GM10266 (cell line): Measurements from ENCODE around the gene ADI1.

Experiments
- DNase-seq: peaks from one replicate; pipeline ENCODE4 v3.0.0; 2012; ENCODE audit errors: extremely low spot score
- TF ChIP-seq, protein P1 (sequence below): IDR thresholded peaks from 2 replicates; pipeline ENCODE4 v1.5.1; 2012; ENCODE audit warnings: mild to moderate bottlenecking, low read depth; ENCODE audit not compliant: control insufficient read depth, insufficient read depth; ENCODE audit errors: missing control alignments

Gene ADI1

DNA sequence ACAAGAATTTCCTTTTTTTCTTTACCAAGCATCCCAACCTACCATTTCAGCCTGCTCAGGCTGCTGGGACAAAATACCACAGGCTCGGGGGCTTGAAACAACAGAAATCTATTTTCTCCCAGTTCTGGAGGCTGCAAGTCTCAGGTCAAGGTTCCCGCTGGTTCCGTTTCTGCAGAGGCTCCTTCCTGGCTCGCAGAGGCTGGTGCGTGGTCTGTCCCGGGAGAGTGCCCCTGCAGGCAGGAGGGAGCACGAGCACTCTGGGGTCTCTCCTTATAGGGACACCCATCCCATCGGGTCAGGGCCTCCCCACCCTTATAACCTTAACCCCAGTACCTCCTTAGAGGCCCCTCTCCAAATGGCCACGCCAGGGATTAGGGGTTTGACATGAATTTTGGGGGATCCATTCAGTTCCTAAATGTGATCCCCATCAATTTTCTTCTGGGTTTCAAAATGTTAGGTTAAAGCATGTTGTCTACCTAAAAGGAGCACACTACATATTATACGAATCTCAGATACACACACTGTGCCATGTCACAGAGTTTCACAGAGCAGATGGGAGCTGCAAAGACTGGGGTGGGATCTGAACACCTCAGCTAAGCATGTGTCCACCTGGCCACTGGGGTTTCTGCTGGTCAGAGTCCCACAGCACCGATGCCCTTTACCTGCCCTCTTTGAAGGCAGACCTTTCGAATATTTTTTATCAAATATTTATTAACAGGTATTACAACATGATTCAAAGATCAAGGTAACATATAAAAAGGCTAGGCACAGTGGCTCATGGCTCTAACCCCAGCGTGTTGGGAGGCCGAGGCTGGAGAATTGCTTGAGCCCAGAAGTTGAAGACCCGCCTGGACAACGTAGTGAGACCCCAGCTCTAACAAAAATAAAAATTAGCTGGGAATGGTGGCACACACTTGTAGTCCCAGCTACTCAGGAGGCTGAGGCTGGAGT lies 17.6 kb upstream of the ADI1 start:
- no peak for DNase-seq
- TF ChIP-seq, protein P1, sequence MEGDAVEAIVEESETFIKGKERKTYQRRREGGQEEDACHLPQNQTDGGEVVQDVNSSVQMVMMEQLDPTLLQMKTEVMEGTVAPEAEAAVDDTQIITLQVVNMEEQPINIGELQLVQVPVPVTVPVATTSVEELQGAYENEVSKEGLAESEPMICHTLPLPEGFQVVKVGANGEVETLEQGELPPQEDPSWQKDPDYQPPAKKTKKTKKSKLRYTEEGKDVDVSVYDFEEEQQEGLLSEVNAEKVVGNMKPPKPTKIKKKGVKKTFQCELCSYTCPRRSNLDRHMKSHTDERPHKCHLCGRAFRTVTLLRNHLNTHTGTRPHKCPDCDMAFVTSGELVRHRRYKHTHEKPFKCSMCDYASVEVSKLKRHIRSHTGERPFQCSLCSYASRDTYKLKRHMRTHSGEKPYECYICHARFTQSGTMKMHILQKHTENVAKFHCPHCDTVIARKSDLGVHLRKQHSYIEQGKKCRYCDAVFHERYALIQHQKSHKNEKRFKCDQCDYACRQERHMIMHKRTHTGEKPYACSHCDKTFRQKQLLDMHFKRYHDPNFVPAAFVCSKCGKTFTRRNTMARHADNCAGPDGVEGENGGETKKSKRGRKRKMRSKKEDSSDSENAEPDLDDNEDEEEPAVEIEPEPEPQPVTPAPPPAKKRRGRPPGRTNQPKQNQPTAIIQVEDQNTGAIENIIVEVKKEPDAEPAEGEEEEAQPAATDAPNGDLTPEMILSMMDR = no peak

DNA sequence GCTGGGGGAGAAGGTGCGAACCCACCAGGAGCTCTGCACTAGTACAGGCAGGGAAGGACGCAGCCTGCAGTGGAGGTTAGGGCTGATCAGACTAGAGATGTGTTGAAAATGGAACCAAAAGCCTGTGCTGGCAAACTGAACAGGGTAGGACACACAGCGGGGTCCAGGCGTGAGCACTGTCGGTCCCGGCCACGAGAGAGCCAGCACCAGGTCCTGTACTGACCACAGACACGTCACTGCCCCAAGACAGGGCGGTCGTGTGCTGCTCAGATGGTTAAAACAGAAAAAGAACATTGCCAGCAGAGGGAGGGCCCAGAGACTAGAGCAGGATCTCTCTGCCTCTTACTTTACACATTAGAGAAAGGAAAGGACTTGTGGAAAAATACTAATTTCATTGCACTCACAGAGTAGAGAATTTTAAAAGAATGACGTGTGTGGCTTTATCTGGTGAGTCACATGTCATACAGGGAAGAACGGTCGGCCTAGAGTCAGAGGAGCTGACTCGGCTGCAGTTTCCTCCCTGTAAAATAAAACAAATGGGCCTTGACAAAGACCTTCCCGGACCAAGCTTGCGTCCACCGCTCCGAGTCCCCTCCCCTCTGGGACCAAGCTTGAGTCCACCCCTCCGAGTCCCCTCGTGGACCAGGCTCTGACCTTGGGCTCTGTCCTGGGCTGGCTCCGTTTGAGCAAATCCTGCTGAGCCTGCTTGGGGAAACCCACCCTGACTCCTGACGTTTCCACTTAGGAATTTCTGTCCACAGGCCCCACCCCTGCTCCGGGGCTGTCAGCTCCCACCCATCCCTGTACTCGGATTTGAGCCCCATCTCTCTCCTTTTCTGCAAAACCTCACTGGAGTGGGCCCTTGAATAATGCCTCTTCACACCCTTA lies 16.7 kb upstream of the ADI1 start:
- DNase-seq = no peak
- TF ChIP-seq, protein P1 = no peak

DNA sequence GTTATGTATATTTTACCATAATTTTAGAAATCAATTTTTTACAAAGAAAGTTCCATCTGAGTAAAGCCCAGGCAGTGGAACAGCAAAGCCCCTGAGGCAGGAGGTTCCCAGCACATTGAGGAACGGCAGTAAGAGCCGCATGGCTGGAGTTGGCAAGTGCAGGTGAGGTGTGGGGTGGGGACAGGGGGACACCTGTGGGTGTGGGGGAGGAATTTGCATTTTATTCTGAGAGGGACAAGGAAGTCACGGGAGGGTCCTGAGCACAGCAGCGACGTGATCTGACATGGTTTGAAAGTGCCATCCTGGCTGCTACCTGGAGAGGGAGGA lies 16.1 kb upstream of the ADI1 start:
- TF ChIP-seq, protein P1 = no peak

DNA sequence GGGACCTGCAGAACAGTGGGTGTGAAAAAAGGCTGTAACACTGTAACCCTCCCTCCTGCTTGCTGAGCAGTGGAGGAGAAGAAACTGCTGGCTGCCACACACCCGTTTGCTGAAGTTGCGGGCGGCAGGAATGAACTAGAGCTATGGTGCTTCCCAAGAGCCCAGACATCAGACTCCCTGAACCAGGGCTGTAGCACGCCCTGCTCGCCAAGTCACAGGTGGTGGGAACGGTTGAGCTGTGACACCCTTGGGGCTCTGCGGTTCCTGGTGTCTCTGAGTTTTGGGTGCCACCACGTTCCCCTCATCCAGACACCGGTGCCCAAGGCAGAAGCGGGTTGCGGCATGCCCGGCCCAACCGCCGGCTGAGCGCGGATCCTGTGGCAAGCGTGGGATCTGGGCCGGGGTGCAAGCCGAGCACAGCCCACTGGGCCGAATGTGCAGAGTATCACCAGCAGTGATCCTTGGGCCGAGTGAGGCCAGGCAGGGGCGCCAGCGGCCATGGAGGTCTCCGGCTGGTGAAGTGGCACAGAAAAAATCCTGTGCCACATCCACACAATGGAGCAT lies 15.0 kb upstream of the ADI1 start:
- TF ChIP-seq, protein P1 = no peak
- DNase-seq = no peak

More for the DNA sequence above, 16.1 kb upstream of the ADI1 start:
- no peak for DNase-seq

DNA sequence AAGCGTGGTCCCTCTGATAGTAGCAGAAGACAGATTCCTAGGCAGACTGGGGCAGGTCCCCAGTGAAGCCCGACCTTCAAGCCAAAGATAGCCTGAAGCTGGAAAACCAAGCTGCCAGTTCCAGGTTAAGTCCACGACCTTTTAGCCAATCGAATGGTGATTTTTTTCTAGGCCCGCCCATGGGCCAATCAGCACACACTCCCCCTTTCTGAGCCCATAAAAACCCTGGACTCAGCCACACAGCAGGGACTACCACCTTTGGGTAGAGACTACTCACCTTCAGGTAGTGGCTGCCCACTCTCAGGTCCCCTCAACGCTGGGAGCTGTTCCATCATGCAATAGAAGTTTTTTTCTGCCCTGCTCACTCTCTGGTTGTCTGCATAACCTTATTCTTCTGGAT lies 14.5 kb upstream of the ADI1 start:
- TF ChIP-seq, protein P1 = no peak
- DNase-seq = no peak

DNA sequence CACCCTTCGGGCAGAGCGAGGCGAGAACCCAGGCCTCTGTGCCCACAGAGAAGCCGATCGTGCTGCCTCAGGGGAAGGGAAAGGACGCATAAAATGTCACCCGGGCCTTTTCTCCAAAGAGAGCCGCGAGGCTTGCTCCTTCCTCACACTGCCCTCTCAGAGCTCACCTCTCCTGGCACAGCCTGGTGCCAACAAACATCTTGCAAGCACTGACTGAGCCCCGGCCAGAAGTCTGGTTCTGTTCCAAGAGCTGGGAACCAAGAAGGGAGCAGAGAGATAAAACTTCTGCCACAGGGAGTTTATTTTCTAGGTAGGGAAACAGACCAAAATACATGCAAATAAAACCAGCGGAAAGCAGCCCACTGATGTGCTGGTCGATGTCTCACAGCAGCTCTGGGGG lies 13.6 kb upstream of the ADI1 start:
- TF ChIP-seq, protein P1 = no peak
- DNase-seq = no peak
